RWPE2 (cell line): ENCODE results near the gene ADGRB2.

Experiments
- ATAC-seq: fragments of 200-7000 bp; cut with Tn5 transposase; 3 replicates; pipeline ENCODE4 v1.9.1; 2021; ENCODE audit warnings: low read depth
- DNase-seq: peaks from one replicate; pipeline ENCODE4 v3.0.0-alpha.2; 2020; ENCODE audit warnings: low spot score
- H3K27ac ChIP-seq: fragments of 450-650 bp; 2 replicates; pipeline ENCODE4 v1.5.1; 2017; ENCODE audit warnings: mild to moderate bottlenecking; ENCODE audit not compliant: poor library complexity, severe bottlenecking
- H3K27me3 ChIP-seq: fragments of 250-450 bp; sonication (Bioruptor Pico); 2 replicates; pipeline ENCODE4 v1.5.1; 2021; ENCODE audit warnings: mild to moderate bottlenecking, moderate library complexity; ENCODE audit not compliant: insufficient read depth, poor library complexity, severe bottlenecking
- H3K36me3 ChIP-seq: fragments of 250-450 bp; sonication (Bioruptor Pico); 2 replicates; pipeline ENCODE4 v1.5.1; 2020; ENCODE audit warnings: low read depth, mild to moderate bottlenecking, moderate library complexity
- H3K4me1 ChIP-seq: fragments of 250-450 bp; sonication (Bioruptor Pico); 2 replicates; pipeline ENCODE4 v1.5.1; 2021; ENCODE audit warnings: mild to moderate bottlenecking, moderate library complexity; ENCODE audit not compliant: insufficient read depth, poor library complexity, severe bottlenecking
- H3K4me3 ChIP-seq: fragments of 250-450 bp; sonication (Bioruptor Pico); 2 replicates; pipeline ENCODE4 v1.5.1; 2021; ENCODE audit warnings: mild to moderate bottlenecking, moderate library complexity; ENCODE audit not compliant: severe bottlenecking
- H3K9me3 ChIP-seq: fragments of 250-450 bp; sonication (Bioruptor Pico); 2 replicates; pipeline ENCODE4 v1.5.1; 2021; ENCODE audit warnings: mild to moderate bottlenecking, moderate library complexity; ENCODE audit not compliant: severe bottlenecking
- CTCF ChIP-seq: fragments of 450-650 bp; IDR thresholded peaks from one replicate; pipeline ENCODE4 v1.5.1; 2017; ENCODE audit warnings: mild to moderate bottlenecking, moderate library complexity; ENCODE audit not compliant: poor library complexity, severe bottlenecking

The ADGRB2 gene

GRCh38 chr1:31767225-31767624 is 3.1 kb upstream of the ADGRB2 start:
- Histone ChIP-seq H3K9me3 (no peaks in the 10 kb centered on the region), H3K27me3 (peaks cover 11% of the 10 kb centered on the region), H3K27ac (no peak overlapping the region), H3K4me1 (no peaks in the 10 kb centered on the region), H3K36me3 (no peaks in the 10 kb centered on the region), H3K4me3 (no peak overlapping the region)
- no peak for TF ChIP-seq CTCF
- no peak for ATAC-seq
- DNase-seq, result no peak

- no peak for TF ChIP-seq CTCF
- H3K4me3 ChIP-seq, result no peak overlapping the region
- ATAC-seq, result no peak
- no peak overlapping the region for H3K27ac ChIP-seq
- H3K4me1 ChIP-seq, result peaks cover 12% of the 10 kb centered on the region
- H3K9me3 ChIP-seq, result no peaks in the 10 kb centered on the region
- no peaks in the 10 kb centered on the region for H3K36me3 ChIP-seq
- DNase-seq, result no peak
- H3K27me3 ChIP-seq, result peaks cover 4% of the 10 kb centered on the region
Measured at GRCh38 chr1:31765516-31765915, 1.4 kb upstream of the ADGRB2 start.

- H3K4me1 ChIP-seq, result peaks cover 12% of the 10 kb centered on the region
- H3K4me3 ChIP-seq, result no peak overlapping the region
- H3K27ac ChIP-seq, result no peak overlapping the region
- no peak for ATAC-seq
- no peak for TF ChIP-seq CTCF
- no peaks in the 10 kb centered on the region for H3K36me3 ChIP-seq
- DNase-seq, result no peak
- no peaks in the 10 kb centered on the region for H3K9me3 ChIP-seq
- H3K27me3 ChIP-seq, result peaks cover 4% of the 10 kb centered on the region
Measured at GRCh38 chr1:31765041-31765467, 914 bp upstream of the ADGRB2 start.

- Histone ChIP-seq H3K27ac (no peak overlapping the region), H3K36me3 (no peaks in the 10 kb centered on the region), H3K27me3 (peaks cover 4% of the 10 kb centered on the region), H3K4me3 (peak overlapping the region; percentile 40), H3K9me3 (no peaks in the 10 kb centered on the region), H3K4me1 (peaks cover 12% of the 10 kb centered on the region)
- DNase-seq (no peak), ATAC-seq (peak; percentile 27; the same call in 2 of the 3 replicates)
- TF ChIP-seq CTCF, result no peak
Measured at GRCh38 chr1:31763671-31764311, 349 bp downstream of the ADGRB2 start.
